Mesodermal cell (in vitro differentiated cells): ENCODE measurements around the gene DNAH7.

Source experiments
- H3K27ac ChIP-seq: 2 replicates; pipeline ENCODE4 v1.7.0; 2013; ENCODE audit warnings: mild to moderate bottlenecking, low read depth, low read length, moderate library complexity; ENCODE audit not compliant: severe bottlenecking
- H3K36me3 ChIP-seq: 2 replicates; pipeline ENCODE4 v1.7.1; 2013; ENCODE audit warnings: mild to moderate bottlenecking, low read length, moderate library complexity; ENCODE audit not compliant: control insufficient read depth, insufficient read depth
- H3K4me1 ChIP-seq: one replicate; pipeline ENCODE4 v1.7.1; 2013; ENCODE audit warnings: mild to moderate bottlenecking, low read length; ENCODE audit not compliant: insufficient read depth, control insufficient read depth, poor library complexity, severe bottlenecking
- H3K4me3 ChIP-seq: 2 replicates; pipeline ENCODE4 v1.7.0; 2013; ENCODE audit warnings: low read length, control low read depth, mild to moderate bottlenecking; ENCODE audit not compliant: insufficient read depth, poor library complexity, severe bottlenecking; ENCODE audit errors: extremely low read depth
- H3K9me3 ChIP-seq: 2 replicates; pipeline ENCODE4 v1.7.1; 2013; ENCODE audit warnings: mild to moderate bottlenecking, low read length, moderate library complexity; ENCODE audit not compliant: control insufficient read depth
- WGBS, 2 experiments: methylation state at CpG; one replicate each; pipeline ENCODE4 v1.1.5; 2013; ENCODE audit warnings: missing lambda C conversion rate in 2 of 2; ENCODE audit not compliant: insufficient coverage in 2 of 2; 5-methylcytosine and 5-hydroxymethylcytosine counted together

Gene DNAH7

DNA sequence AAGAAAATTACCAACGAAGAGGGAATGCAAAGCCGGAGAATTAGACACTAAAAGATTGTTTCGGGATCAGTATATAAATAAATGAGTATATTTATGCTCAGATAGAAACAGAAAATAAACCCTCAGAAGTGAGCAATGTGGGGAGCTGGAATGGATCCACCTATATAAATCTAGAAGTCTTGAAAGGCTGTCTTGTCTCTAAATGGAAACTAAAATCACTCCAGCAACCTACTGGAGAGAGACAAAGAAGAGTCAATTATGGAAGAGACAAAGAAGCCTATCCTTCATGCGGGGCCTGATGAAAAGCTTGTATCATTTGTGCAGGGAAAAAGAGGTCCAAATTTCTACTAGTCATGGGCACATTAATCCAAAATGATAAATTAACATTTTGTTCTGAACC, 158.1 kb downstream of the DNAH7 start:
- no peaks in the 10 kb centered on the region for H3K36me3 ChIP-seq
- H3K4me3 ChIP-seq = no peak overlapping the region
- 83% methylated on average over 1 of the region's 4 CpGs; no CpG with 5 or more reads in 1 of the 2 experiments for WGBS, 2 experiments
- H3K4me1 ChIP-seq = peaks cover 4% of the 10 kb centered on the region
- no peaks in the 10 kb centered on the region for H3K9me3 ChIP-seq
- no peak overlapping the region for H3K27ac ChIP-seq

DNA sequence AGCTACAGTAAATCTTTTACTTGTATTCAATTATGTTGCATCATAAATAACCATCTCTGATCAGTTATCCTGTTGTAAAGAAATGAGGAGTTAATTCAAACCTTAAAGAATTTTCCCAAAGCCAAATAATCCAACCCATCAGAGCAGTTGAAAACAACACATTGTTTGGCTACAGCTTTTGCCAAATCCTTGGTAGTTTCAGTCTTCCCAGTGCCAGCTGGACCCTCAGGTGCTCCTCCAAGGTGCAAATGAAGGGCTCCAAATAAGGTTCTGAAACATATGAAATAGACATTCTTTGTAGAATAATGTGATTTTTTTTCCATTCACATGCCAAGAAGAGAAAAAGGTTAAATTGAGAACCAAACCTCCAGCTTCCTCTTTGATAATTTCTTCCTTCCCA, 158.7 kb downstream of the DNAH7 start:
- Histone ChIP-seq H3K4me3 (no peak overlapping the region), H3K36me3 (no peaks in the 10 kb centered on the region), H3K27ac (no peak overlapping the region), H3K4me1 (peaks cover 4% of the 10 kb centered on the region), H3K9me3 (no peaks in the 10 kb centered on the region)

DNA sequence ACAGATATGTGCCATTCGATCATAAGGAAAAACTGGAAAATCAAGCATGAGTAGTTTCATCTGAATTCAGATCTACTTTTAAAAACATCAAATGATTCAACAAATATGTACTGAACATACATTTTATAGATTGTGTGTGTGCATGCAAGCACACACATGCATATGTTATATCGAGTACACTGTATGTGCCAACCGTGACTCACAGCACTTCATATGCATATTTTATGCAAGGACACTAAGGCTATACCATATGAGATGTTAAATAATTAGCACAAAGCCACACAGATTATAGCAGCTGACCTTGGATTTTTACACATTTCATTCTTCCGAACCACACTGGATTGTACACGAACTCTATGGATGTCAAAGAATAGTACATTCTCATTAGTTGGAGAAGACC, 161.2 kb downstream of the DNAH7 start:
- Histone ChIP-seq H3K27ac (no peak overlapping the region), H3K4me3 (no peak overlapping the region), H3K9me3 (no peaks in the 10 kb centered on the region), H3K36me3 (no peaks in the 10 kb centered on the region), H3K4me1 (peaks cover 3% of the 10 kb centered on the region)
- WGBS, 2 experiments = 80% methylated on average over 1 of the region's 5 CpGs

DNA sequence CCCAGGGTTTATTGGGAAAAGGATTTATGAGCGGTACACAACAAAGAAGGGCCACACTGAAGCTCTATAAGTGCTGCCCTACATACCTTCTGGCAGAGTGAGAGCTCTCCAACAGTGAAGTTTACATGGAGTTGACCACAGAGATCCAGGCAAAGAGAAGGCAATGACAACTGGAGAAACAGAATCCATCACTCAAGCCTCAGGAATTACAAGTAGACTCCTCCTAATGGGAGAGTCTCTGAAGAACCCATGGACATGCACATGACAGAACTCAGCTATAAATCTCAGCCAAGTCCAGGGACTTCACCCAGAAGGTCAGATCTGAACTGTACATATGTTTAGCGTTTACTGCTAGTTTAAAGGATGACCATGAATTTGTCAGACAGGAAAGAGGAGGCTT, 164.7 kb downstream of the DNAH7 start:
- 94 to 100% methylated on average over 2 of the region's 2 CpGs for WGBS, 2 experiments
- Histone ChIP-seq H3K4me3 (no peak overlapping the region), H3K36me3 (no peaks in the 10 kb centered on the region), H3K9me3 (no peaks in the 10 kb centered on the region), H3K4me1 (no peaks in the 10 kb centered on the region), H3K27ac (no peak overlapping the region)

DNA sequence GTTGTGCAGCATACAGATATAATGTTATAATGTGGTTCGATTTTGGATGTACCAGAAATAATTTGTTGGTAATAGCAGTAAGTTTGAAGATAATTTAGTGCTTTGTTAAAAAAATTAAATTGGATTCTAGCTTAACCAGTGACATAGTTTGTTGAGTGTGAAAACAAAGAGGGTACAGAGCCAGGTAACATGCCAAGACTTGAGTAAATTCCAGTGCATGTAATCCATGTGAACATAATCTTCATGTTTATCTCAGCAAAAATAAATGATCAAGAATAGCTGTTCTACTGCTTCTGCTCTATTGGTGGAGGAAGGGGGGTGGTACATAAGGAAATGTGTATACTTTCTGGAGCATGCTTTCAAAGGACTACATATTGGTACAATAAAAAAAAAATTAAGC, 165.8 kb downstream of the DNAH7 start:
- Histone ChIP-seq H3K27ac (no peak overlapping the region), H3K4me3 (no peak overlapping the region), H3K4me1 (no peaks in the 10 kb centered on the region), H3K36me3 (no peaks in the 10 kb centered on the region), H3K9me3 (no peaks in the 10 kb centered on the region)
- 75% methylated on average over 1 of the region's 1 CpG; no CpG with 5 or more reads in 1 of the 2 experiments for WGBS, 2 experiments

DNA sequence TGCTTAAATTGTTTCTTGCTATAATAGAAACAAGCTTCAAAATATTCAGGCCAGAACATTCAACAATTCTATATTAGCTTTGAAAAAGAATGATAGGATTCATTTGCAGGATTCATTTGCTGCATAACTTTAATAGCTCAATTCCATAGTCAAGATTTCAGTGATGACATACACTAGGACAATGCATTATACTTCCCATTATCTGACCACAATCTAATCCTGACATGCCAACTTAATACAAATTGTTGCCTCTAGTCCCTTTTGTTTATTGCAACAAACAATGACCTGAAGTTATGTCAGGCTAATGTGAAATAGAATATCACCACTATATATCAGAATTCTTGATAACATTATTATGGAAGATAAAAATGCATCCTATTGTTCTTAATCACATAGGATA, 169.4 kb downstream of the DNAH7 start:
- Histone ChIP-seq H3K36me3 (no peaks in the 10 kb centered on the region), H3K27ac (no peak overlapping the region), H3K4me1 (no peaks in the 10 kb centered on the region), H3K9me3 (no peaks in the 10 kb centered on the region), H3K4me3 (no peak overlapping the region)

DNA sequence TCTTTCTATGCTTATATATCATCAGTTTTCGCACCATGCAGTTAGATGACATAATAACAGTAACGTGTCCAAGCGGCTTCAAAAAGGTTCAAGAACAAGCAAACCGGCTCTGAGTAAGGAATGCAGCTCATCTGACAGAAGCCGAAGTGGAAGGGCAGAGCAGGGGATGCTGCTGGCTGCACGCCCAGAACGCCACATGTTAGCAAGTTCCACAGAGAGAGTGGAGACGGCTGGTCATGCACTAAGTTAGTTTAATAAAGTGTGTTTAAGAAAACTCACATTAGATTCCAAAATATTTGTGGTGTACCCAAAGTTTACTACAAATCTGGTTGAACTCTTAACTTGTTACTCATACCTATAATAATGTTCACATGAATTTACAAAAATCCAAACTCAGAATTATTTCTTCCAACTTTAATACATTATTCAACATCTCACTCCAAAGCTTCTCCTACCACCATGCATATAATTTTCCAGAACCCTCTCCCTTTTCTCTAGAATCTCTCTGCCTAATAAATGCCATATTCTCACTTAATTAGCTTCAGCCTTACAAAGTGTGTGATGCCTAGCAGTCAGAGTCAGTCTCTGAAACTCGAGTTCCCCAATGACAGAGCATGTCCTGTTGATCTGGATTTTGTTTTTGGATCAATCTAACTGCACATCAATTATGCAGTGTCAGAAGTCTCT, 170.0 kb downstream of the DNAH7 start:
- Histone ChIP-seq H3K9me3 (no peaks in the 10 kb centered on the region), H3K4me3 (no peak overlapping the region), H3K4me1 (no peaks in the 10 kb centered on the region), H3K36me3 (no peaks in the 10 kb centered on the region), H3K27ac (no peak overlapping the region)
- 79 to 81% methylated on average over 8 of the region's 9 CpGs for WGBS, 2 experiments

DNA sequence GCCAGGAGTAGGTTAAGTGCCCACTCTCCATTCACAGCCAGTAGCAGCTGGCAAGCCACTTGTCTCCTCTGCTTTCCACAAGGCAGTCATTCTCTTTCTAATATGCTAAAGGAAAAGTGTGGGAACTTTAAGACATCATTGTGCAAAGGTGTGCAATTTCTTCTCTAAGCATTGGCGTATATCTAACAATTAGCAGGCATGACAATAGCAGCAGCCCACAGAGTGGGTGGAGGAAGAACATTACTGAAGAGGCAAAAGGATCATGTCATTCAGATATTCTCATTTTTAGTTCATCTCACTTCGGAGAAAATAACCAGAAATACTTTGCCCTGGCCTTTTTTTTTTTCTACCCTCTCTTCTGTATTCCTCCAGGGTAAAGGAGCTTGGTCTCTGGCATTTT, 177.6 kb downstream of the DNAH7 start:
- no peaks in the 10 kb centered on the region for H3K36me3 ChIP-seq
- H3K9me3 ChIP-seq = no peaks in the 10 kb centered on the region
- no peak overlapping the region for H3K4me3 ChIP-seq
- H3K27ac ChIP-seq = no peak overlapping the region
- H3K4me1 ChIP-seq = no peaks in the 10 kb centered on the region
- WGBS, 2 experiments = 86 to 100% methylated on average over 1 of the region's 2 CpGs

DNA sequence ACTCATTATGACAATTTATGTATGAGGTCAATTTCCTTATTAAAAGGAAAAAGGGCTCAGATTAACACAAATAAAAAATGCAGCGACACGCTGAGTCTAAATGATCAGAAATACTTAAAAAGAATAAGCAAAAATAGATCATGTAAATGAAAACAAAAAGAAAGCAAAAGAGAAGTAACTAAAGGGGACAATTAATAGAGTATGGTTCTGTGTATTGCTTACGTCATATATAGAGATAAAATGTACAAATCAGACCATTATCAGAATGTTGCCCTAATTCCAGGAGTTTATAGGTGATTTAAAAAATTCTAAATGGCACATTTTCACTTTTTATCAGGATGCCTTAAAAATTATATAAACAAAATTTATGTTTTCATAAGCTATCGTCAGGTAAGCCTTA, 189.5 kb downstream of the DNAH7 start:
- H3K4me3 ChIP-seq = no peak overlapping the region
- no peak overlapping the region for H3K27ac ChIP-seq
- H3K36me3 ChIP-seq = no peaks in the 10 kb centered on the region
- H3K4me1 ChIP-seq = no peaks in the 10 kb centered on the region
- no peaks in the 10 kb centered on the region for H3K9me3 ChIP-seq
- WGBS, 2 experiments = no CpG with 5 or more reads among the region's 4 CpGs

DNA sequence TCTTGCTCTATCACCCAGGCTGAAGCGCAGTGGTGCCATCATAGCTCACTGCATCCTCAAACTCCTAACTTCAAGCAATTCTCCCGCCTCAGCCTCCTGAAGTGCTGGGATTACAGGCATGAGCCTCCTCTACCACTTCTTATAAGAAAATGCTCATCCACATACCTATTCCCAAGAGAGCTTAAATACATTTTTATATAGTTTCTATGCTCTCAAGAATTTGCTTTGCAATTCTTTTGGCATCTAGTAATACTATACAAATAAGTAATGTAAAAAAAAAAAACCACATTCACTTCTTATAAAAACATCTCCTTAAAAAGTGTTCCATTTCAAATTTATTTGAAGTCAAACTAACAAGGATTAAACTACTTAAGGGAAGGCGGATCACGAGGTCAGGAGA, 197.3 kb downstream of the DNAH7 start:
- H3K36me3 ChIP-seq = no peaks in the 10 kb centered on the region
- 85 to 100% methylated on average over 2 of the region's 4 CpGs for WGBS, 2 experiments
- no peak overlapping the region for H3K4me3 ChIP-seq
- H3K27ac ChIP-seq = no peak overlapping the region
- no peaks in the 10 kb centered on the region for H3K9me3 ChIP-seq
- H3K4me1 ChIP-seq = no peaks in the 10 kb centered on the region

DNA sequence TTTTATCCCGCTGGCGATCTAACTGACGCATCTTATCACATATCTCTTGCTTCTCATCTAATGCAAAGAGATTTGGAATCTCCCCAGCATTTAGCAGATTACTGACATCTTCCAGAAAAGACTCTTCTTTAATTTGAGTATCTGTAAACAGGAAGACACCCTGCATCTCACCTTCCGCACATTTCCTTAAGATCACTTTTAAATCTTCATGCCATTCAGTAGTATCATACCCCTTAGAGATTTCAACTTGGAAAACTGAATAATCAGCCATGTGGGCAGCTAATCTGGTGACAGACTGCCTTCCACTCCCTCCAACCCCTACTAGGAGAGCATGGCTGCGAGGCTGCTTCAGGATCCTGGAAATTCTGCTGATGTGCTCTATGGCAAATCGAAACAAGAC, 204.3 kb downstream of the DNAH7 start:
- Histone ChIP-seq H3K27ac (no peak overlapping the region), H3K4me1 (no peaks in the 10 kb centered on the region), H3K9me3 (no peaks in the 10 kb centered on the region), H3K36me3 (no peaks in the 10 kb centered on the region), H3K4me3 (no peak overlapping the region)
- WGBS, 2 experiments = 94 to 100% methylated on average over 1 to 5 of the region's 6 CpGs
